Hypothalamus (tissue), 51 donors: ENCODE results near the gene LGALS8.

ENCODE experiments used
- DNase-seq, 51 donors: peaks; one replicate each; lab custom pipeline; 2025; lab: John Stamatoyannopoulos, UW

LGALS8 gene

GRCh38 chr1:236508593-236509027 is 15.2 kb upstream of the LGALS8 start:
- no peak for DNase-seq

- DNase-seq = no peak
Observed at GRCh38 chr1:236509203-236509602, 14.6 kb upstream of the LGALS8 start.

GRCh38 chr1:236509647-236510401 is 14.0 kb upstream of the LGALS8 start:
- no peak for DNase-seq

- DNase-seq = no peak
Observed at GRCh38 chr1:236511735-236512418, 11.9 kb upstream of the LGALS8 start.

GRCh38 chr1:236514703-236515442 is 8.9 kb upstream of the LGALS8 start:
- no peak for DNase-seq

GRCh38 chr1:236515443-236515958 is 8.3 kb upstream of the LGALS8 start:
- DNase-seq = no peak

- no peak for DNase-seq
Observed at GRCh38 chr1:236516929-236517704, 6.7 kb upstream of the LGALS8 start.

GRCh38 chr1:236518322-236518721 is 5.5 kb upstream of the LGALS8 start:
- DNase-seq = no peak

GRCh38 chr1:236520445-236521005 is 3.3 kb upstream of the LGALS8 start:
- no peak for DNase-seq

GRCh38 chr1:236522937-236523703 is 662 bp upstream of the LGALS8 start:
- DNase-seq = peak in 16 of 51 donors; percentile 17 to 61 (median 37)

- DNase-seq = peak in 31 of 51 donors; percentile 8 to 75 (median 39)
Observed at GRCh38 chr1:236524142-236524894, 536 bp downstream of the LGALS8 start.

- DNase-seq = peak in 1 of 51 donors; percentile 38
Observed at GRCh38 chr1:236524895-236525184, 1.1 kb downstream of the LGALS8 start.

GRCh38 chr1:236526079-236526478 is 2.3 kb downstream of the LGALS8 start:
- no peak for DNase-seq

GRCh38 chr1:236530286-236530685 is 6.5 kb downstream of the LGALS8 start:
- no peak for DNase-seq

- DNase-seq = no peak
Observed at GRCh38 chr1:236530959-236531358, 7.2 kb downstream of the LGALS8 start.

- DNase-seq = no peak
Observed at GRCh38 chr1:236532850-236533249, 9.1 kb downstream of the LGALS8 start.

- no peak for DNase-seq
Observed at GRCh38 chr1:236534151-236534651, 10.4 kb downstream of the LGALS8 start.

GRCh38 chr1:236535190-236535589 is 11.4 kb downstream of the LGALS8 start:
- DNase-seq = no peak
